A549 (cell line): ENCODE data around the gene ACSS3. TPM values are rescaled to one million over a fixed set of nuclear protein-coding genes. Genes with fewer than 3 reads are reported as not detected.

Source experiments
- ATAC-seq, 2 experiments: fragments of 200-7000 bp in 1 of 2; fragments of >200 bp in 1 of 2; cut with Nextera tagmentation in 1 of 2; cut with Tn5 transposase in 1 of 2; 3 replicates each; pipeline versions ENCODE4 v1.8.0 to v1.9.1; 2018 to 2020; ENCODE audit warnings: mild to moderate bottlenecking in 1 of 2, moderate library complexity in 1 of 2
- CTCF ChIA-PET: fragments of 300-600 bp; sonication (Branson Sonifier 250); formaldehyde crosslinking; extraction: SDS; loops from one replicate; lab custom pipeline; 2021; ENCODE audit warnings: antibody characterized with exemption, inconsistent platforms; lab: Yijun Ruan, JAX
- POLR2A ChIA-PET: fragments of 350-600 bp; formaldehyde crosslinking; extraction: SDS; loops from one replicate; lab custom pipeline; 2021; ENCODE audit warnings: antibody characterized with exemption, inconsistent platforms; lab: Yijun Ruan, JAX
- DNase-seq, 2 experiments: peaks; one replicate each; pipeline versions ENCODE4 v3.0.0 to v3.0.0-alpha.2; 2011 to 2016; ENCODE audit warnings: low read depth in 1 of 2, low spot score in 1 of 2
- FAIRE-seq: peaks from 2 replicates; lab custom pipeline; 2011; peaks lifted over from hg19 to GRCh38; lab: Jason Lieb, UNC
- H3K27ac ChIP-seq, 2 experiments: fragments of >200 bp; sonication (Bioruptor Twin); formaldehyde crosslinking; 3 replicates each; pipeline ENCODE4 v1.5.1; 2016 to 2017
- H3K4me1 ChIP-seq: fragments of >200 bp; sonication (Bioruptor Twin); formaldehyde crosslinking; 3 replicates; pipeline ENCODE4 v1.6.1; 2016
- H3K4me2 ChIP-seq: fragments of >200 bp; sonication (Bioruptor Twin); formaldehyde crosslinking; 3 replicates; pipeline ENCODE4 v1.6.1; 2016
- H3K4me3 ChIP-seq: fragments of >200 bp; sonication (Bioruptor Twin); formaldehyde crosslinking; 3 replicates; pipeline ENCODE4 v1.5.1; 2016
- H3K9me3 ChIP-seq: fragments of >200 bp; sonication (Bioruptor Twin); formaldehyde crosslinking; 3 replicates; pipeline ENCODE4 v1.6.1; 2016
- CBX2 ChIP-seq: fragments of 200-600 bp; sonication (generic); IDR thresholded peaks from 2 replicates; pipeline ENCODE4 v1.6.1; 2016; ENCODE audit warnings: low read depth, mild to moderate bottlenecking, borderline replicate concordance
- CBX8 ChIP-seq: fragments of 200-600 bp; sonication (generic); IDR thresholded peaks from 2 replicates; pipeline ENCODE4 v1.6.1; 2016
- CEBPB ChIP-seq, 2 experiments: fragments of >200 bp in 1 of 2; sonication (Bioruptor Twin) in 1 of 2; formaldehyde crosslinking in 1 of 2; IDR thresholded peaks; 2 replicates each; pipeline ENCODE4 v1.6.1; 2012 to 2016
- CHD2 ChIP-seq: fragments of 150-350 bp; IDR thresholded peaks from 2 replicates; pipeline ENCODE4 v1.6.1; 2014; ENCODE audit warnings: low read length; ENCODE audit not compliant: partially characterized antibody
- EHMT2 ChIP-seq: fragments of 200-600 bp; sonication (generic); IDR thresholded peaks from 2 replicates; pipeline ENCODE4 v1.6.1; 2016; ENCODE audit warnings: antibody characterized with exemption, low read depth, mild to moderate bottlenecking, moderate library complexity
- ESRRA ChIP-seq: fragments of 150-350 bp; IDR thresholded peaks from 2 replicates; pipeline ENCODE4 v1.6.1; 2014; ENCODE audit warnings: mild to moderate bottlenecking, low read length, borderline replicate concordance
- GATA3 ChIP-seq: IDR thresholded peaks from 2 replicates; pipeline ENCODE4 v1.6.1; 2012; ENCODE audit warnings: borderline replicate concordance
- HEYL ChIP-seq: fragments of 250-450 bp; sonication (Bioruptor Pico); IDR thresholded peaks from 2 replicates; pipeline ENCODE4 v1.8.0; 2021; ENCODE audit warnings: mild to moderate bottlenecking, moderate library complexity
- JUN ChIP-seq, 2 experiments: fragments of >200 bp; sonication (Bioruptor Twin); formaldehyde crosslinking; IDR thresholded peaks; 2 replicates in 1 of 2; 3 replicates in 1 of 2; pipeline ENCODE4 v1.6.1; 2016 to 2017
- KDM1A ChIP-seq: fragments of 200-600 bp; sonication (generic); IDR thresholded peaks from 2 replicates; pipeline ENCODE4 v1.6.1; 2016; ENCODE audit warnings: low read depth, mild to moderate bottlenecking
- MAFK ChIP-seq: fragments of 450-650 bp; IDR thresholded peaks from 2 replicates; pipeline ENCODE4 v1.6.1; 2014; ENCODE audit not compliant: partially characterized antibody
- MYC ChIP-seq: IDR thresholded peaks from 2 replicates; pipeline ENCODE4 v1.6.1; 2012; ENCODE audit warnings: mild to moderate bottlenecking, inconsistent platforms, low read length, improper control_type of control experiment, borderline replicate concordance
- NFE2L2 ChIP-seq: fragments of 150-350 bp; conservative IDR thresholded peaks from 2 replicates; pipeline ENCODE4 v1.6.1; 2014; ENCODE audit warnings: low read length
- POLR2AphosphoS2 ChIP-seq: conservative IDR thresholded peaks from 2 replicates; pipeline ENCODE4 v1.6.1; 2012; ENCODE audit warnings: low read length, improper control_type of control experiment, inconsistent platforms
- RARB ChIP-seq: fragments of 250-450 bp; sonication (Bioruptor Pico); IDR thresholded peaks from 2 replicates; pipeline ENCODE4 v1.8.0; 2021; ENCODE audit warnings: mild to moderate bottlenecking, moderate library complexity
- RCOR1 ChIP-seq: fragments of 150-350 bp; IDR thresholded peaks from 2 replicates; pipeline ENCODE4 v1.6.1; 2014; ENCODE audit warnings: antibody characterized with exemption, low read length, low read depth
- RNF2 ChIP-seq: fragments of 200-600 bp; sonication (generic); IDR thresholded peaks from 2 replicates; pipeline ENCODE4 v1.6.1; 2016; ENCODE audit warnings: low read depth, mild to moderate bottlenecking, antibody characterized with exemption, moderate library complexity, borderline replicate concordance
- TFCP2L1 ChIP-seq: fragments of 250-450 bp; sonication (Bioruptor Pico); IDR thresholded peaks from 2 replicates; pipeline ENCODE4 v1.5.0; 2021; ENCODE audit warnings: mild to moderate bottlenecking
- TP53 ChIP-seq: fragments of 250-450 bp; sonication (Bioruptor Pico); IDR thresholded peaks from 2 replicates; pipeline ENCODE4 v1.5.0; 2021; ENCODE audit warnings: mild to moderate bottlenecking, moderate library complexity
- ZC3H11A ChIP-seq: fragments of 450-650 bp; IDR thresholded peaks from 2 replicates; pipeline ENCODE4 v1.6.1; 2014; ENCODE audit warnings: antibody characterized with exemption, mild to moderate bottlenecking
- ZSCAN20 ChIP-seq: fragments of 250-450 bp; sonication (Bioruptor Pico); IDR thresholded peaks from 2 replicates; pipeline ENCODE4 v1.8.0; 2022; ENCODE audit warnings: mild to moderate bottlenecking, moderate library complexity
- WGBS: methylation state at CpG from one replicate; pipeline ENCODE4 v1.1.6; 2017; ENCODE audit errors: missing lambda C conversion rate; 5-methylcytosine and 5-hydroxymethylcytosine counted together
- polyA plus RNA-seq, 4 experiments: library from polyadenylated mRNA; depleted of rRNA in 3 of 4; stranded (reverse); fragments of >200 nt; fragmentation: RNase III in 1 of 4; extraction: RNeasy Plus Mini Kit Qiagen cat#74134 plus additional on column Dnase treatment in 1 of 4; gene quantifications; 2 replicates in 3 of 4; 3 replicates in 1 of 4; pipeline ENCODE4 v1.2.3, GENCODE V29; 2011 to 2017
- TF ChIP-seq, protein P1 (sequence below): fragments of 150-350 bp; IDR thresholded peaks from 2 replicates; pipeline ENCODE4 v1.6.1; 2014; ENCODE audit warnings: low read depth, mild to moderate bottlenecking, low read length
- TF ChIP-seq, protein P2 (sequence below): IDR thresholded peaks from 2 replicates; pipeline ENCODE4 v1.6.1; 2012
- TF ChIP-seq, protein P3 (sequence below): fragments of >200 bp; sonication (Bioruptor Twin); formaldehyde crosslinking; IDR thresholded peaks from 2 replicates; pipeline ENCODE4 v1.6.1; 2016
- TF ChIP-seq, protein P4 (sequence below): IDR thresholded peaks from 2 replicates; pipeline ENCODE4 v1.6.1; 2012
- TF ChIP-seq, protein P5 (sequence below): fragments of 450-650 bp; IDR thresholded peaks from 2 replicates; pipeline ENCODE4 v1.6.1; 2014; ENCODE audit warnings: antibody characterized with exemption
- TF ChIP-seq, protein P6 (sequence below): fragments of >200 bp; sonication (Bioruptor Twin); formaldehyde crosslinking; IDR thresholded peaks from 3 replicates; pipeline ENCODE4 v1.6.1; 2016

Gene ACSS3
- polyA plus RNA-seq, 2 of the 4 experiments (the other 2 are of a cell fraction), result 0.06 to 0.34 TPM

DNA sequence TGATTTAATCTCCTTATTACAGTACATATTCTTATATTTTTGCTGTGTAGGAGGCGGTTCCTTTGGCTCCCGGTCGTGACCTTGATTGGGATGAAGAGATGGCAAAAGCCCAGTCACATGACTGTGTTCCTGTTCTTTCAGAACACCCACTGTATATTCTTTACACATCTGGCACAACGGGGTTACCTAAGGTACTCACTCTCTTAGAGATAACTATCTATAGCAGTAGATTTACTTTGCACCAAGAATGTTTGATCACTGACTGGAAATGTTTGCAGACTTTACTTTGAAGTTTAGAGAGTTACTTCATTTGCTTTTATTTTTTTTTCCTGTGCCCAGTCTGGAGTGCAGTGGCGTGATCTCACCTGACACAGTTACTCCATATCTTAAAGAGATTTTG lies 65.2 kb downstream of the ACSS3 start:
- no peak overlapping the region for H3K27ac ChIP-seq
- no peak for FAIRE-seq
- ATAC-seq, result no peak

DNA sequence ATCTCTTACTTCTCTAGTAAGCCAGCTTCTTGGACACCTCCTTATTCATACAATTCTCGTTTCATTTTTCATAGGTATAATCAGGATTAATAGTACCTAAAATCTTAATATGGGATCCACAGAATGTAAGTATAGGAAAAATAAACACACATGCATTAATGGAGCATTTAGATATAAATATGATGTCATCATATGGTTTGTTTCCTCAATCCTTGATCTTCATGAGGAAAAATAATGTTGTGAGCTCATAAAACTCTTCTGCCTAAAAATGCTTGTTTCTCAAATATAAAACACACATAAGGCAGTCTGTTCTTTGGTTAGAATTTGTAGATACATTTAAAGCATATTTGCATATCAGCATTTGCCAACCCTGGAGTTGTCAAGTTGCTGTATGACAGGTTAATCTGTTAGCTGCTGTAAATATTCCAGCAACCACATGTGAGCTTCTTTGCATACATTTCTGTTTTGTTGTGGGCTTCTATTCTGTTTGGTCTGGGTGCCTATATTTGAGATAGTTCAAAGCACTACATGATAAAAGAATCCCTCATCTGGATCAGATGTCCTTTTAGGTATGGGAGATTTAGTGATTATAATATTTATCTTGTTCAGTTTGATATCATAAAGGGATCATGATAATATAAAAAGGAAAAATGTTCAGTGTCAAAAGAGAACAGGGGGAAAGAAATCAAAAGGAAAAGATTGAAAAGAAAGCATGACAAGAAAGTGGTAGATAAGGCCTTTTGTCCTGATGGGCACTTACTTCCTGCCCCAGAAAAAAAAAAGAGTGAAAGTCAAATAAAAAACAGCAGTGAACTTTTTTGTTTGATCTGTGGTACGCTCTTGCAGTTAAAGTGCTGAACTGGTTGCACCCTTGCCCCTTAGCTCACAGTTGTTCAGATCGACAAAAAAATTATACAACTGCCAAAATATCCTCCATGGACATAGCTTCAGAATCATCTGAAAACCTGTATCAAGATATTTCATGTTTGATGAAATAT lies 68.6 kb downstream of the ACSS3 start:
- ATAC-seq (no peak), DNase-seq (no peak), FAIRE-seq (no peak)
- 25% methylated on average over 3 of the region's 3 CpGs for WGBS
- H3K4me3 ChIP-seq, result no peak overlapping the region
- H3K27ac ChIP-seq, result no peak overlapping the region
- H3K9me3 ChIP-seq, result no peaks in the 10 kb centered on the region
- H3K4me1 ChIP-seq, result no peaks in the 10 kb centered on the region
- ChIA-PET CTCF (no interaction called here), POLR2A (no interaction called here)
- TF ChIP-seq CHD2, result no peak
- no peak overlapping the region for H3K4me2 ChIP-seq

More for the DNA sequence above, 65.2 kb downstream of the ACSS3 start:
- no peak overlapping the region for H3K4me3 ChIP-seq
- ChIA-PET POLR2A (no interaction called here), CTCF (no interaction called here)
- 28% methylated on average over 5 of the region's 5 CpGs for WGBS
- peak in 1 of 2 experiments; percentile 9 for DNase-seq
- no peaks in the 10 kb centered on the region for H3K4me1 ChIP-seq
- TF ChIP-seq CBX8 (no peak), CEBPB (IDR thresholded peaks at IDR 0.05) (no peak), RARB (CRISPR knock-in tag) (no peak), CHD2 (no peak), CBX2 (no peak), GATA3 (no peak), MAFK (no peak), ESRRA (no peak), JUN (IDR thresholded peaks at IDR 0.05) (no peak)
- TF ChIP-seq, protein P1, sequence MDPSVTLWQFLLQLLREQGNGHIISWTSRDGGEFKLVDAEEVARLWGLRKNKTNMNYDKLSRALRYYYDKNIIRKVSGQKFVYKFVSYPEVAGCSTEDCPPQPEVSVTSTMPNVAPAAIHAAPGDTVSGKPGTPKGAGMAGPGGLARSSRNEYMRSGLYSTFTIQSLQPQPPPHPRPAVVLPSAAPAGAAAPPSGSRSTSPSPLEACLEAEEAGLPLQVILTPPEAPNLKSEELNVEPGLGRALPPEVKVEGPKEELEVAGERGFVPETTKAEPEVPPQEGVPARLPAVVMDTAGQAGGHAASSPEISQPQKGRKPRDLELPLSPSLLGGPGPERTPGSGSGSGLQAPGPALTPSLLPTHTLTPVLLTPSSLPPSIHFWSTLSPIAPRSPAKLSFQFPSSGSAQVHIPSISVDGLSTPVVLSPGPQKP, result no peak
- TF ChIP-seq, protein P2, sequence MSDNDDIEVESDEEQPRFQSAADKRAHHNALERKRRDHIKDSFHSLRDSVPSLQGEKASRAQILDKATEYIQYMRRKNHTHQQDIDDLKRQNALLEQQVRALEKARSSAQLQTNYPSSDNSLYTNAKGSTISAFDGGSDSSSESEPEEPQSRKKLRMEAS, result no peak
- no peaks in the 10 kb centered on the region for H3K9me3 ChIP-seq
- no peak overlapping the region for H3K4me2 ChIP-seq

DNA sequence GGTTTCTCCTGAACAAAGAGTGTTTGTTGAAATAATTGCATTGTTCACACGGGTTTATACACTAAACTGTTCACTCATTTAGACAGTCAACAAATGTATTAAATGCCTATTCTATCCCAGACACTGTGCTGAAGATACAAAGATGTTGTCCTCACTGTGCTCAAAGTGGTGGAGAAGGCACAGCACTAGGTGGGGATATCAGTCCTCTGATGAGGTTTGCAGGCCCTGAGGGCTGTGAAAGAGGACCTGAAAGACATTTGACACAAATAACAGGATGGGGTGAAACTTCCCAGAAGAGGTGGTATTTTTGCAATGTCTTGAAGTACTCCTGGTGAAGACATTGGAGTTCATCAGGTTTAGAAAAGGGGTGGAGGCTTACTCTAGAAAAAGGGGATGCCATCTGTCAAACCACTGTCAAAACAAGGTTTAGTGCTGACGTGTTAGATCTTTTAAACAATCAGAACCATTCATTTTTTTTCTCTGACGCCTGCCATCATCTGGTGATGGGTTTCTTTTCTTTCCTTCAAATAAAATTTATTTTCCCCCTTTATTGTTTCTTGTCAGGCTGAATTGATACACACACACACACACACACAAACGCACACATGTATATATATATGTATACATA lies 69.5 kb downstream of the ACSS3 start:
- FAIRE-seq (no peak), DNase-seq (no peak)
- no peak overlapping the region for H3K4me2 ChIP-seq
- POLR2A ChIA-PET, result no interaction called here
- no peaks in the 10 kb centered on the region for H3K9me3 ChIP-seq
- no peak overlapping the region for H3K4me3 ChIP-seq
- 32% methylated on average over 4 of the region's 4 CpGs for WGBS
- TF ChIP-seq HEYL (no peak), RCOR1 (no peak), ESRRA (no peak), POLR2AphosphoS2 (no peak), KDM1A (no peak), NFE2L2 (no peak), EHMT2 (no peak), RARB (CRISPR knock-in tag) (no peak), RNF2 (no peak), TFCP2L1 (CRISPR knock-in tag) (no peak), MYC (no peak), ZC3H11A (no peak), ZSCAN20 (no peak), TP53 (no peak)
- TF ChIP-seq, protein P3, sequence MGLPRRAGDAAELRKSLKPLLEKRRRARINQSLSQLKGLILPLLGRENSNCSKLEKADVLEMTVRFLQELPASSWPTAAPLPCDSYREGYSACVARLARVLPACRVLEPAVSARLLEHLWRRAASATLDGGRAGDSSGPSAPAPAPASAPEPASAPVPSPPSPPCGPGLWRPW, result no peak
- TF ChIP-seq, protein P4, sequence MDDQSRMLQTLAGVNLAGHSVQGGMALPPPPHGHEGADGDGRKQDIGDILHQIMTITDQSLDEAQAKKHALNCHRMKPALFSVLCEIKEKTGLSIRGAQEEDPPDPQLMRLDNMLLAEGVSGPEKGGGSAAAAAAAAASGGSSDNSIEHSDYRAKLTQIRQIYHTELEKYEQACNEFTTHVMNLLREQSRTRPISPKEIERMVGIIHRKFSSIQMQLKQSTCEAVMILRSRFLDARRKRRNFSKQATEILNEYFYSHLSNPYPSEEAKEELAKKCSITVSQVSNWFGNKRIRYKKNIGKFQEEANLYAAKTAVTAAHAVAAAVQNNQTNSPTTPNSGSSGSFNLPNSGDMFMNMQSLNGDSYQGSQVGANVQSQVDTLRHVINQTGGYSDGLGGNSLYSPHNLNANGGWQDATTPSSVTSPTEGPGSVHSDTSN, result no peak
- TF ChIP-seq, protein P5, sequence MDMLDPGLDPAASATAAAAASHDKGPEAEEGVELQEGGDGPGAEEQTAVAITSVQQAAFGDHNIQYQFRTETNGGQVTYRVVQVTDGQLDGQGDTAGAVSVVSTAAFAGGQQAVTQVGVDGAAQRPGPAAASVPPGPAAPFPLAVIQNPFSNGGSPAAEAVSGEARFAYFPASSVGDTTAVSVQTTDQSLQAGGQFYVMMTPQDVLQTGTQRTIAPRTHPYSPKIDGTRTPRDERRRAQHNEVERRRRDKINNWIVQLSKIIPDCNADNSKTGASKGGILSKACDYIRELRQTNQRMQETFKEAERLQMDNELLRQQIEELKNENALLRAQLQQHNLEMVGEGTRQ, result no peak
- TF ChIP-seq, protein P6, sequence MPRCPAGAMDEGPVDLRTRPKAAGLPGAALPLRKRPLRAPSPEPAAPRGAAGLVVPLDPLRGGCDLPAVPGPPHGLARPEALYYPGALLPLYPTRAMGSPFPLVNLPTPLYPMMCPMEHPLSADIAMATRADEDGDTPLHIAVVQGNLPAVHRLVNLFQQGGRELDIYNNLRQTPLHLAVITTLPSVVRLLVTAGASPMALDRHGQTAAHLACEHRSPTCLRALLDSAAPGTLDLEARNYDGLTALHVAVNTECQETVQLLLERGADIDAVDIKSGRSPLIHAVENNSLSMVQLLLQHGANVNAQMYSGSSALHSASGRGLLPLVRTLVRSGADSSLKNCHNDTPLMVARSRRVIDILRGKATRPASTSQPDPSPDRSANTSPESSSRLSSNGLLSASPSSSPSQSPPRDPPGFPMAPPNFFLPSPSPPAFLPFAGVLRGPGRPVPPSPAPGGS, result no peak
- TF ChIP-seq, all 56 proteins: peak for 0
- CTCF ChIA-PET, result no interaction called here
- H3K4me1 ChIP-seq, result no peaks in the 10 kb centered on the region
- no peak overlapping the region for H3K27ac ChIP-seq
- no peak for ATAC-seq
